Islet of Langerhans (tissue), 1 donor: ENCODE measurements around the gene FSD1.
"Not testable (repeated sequence)": the region's sequence is repeated elsewhere in the genome, so short reads cannot be mapped to it uniquely, and the experiment has no call there.

ENCODE experiments used
- FAIRE-seq: peaks from one replicate; lab custom pipeline; 2011; peaks lifted over from hg19 to GRCh38; lab: Jason Lieb, UNC

The FSD1 gene

DNA sequence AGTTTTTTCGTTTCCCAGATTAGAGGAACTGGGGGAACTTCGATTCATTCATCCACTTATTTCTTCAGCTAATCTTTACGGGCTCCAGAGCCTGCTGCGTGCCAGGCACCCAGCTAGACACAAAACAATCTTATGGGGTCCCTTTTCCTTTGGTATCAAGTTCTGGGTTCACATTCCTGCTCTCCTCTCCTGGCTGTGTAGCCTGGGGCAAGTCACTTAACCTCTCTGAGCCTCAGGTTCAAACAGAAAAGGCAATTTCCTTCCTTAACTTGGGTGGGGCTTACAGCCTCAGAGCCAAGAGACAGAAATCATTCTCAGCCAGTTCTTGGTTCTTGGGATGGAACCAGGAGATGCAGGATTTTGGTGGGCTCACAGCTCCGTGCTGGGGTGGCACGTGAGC, 19.4 kb upstream of the FSD1 start:
- no peak for FAIRE-seq

DNA sequence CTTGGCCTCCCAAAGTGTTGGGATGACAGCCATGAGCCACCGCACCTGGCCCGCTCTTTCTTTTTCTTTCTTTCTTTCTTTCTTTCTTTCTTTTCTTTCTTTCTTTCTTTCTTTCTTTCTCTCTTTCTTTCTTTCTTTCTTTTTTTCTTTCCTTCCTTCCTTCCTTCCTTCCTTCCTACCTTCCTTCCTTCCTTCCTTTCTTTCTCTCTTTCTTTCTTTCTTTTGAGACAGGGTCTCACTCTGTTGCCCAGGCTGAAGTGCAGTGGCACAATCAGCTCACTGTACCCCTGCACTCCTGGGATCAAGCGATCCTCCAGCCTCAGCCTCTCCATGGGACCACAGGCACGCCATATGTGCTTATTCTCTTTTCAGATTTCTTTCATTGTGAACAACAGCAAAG, 18.3 kb upstream of the FSD1 start:
- FAIRE-seq = not testable (repeated sequence)

DNA sequence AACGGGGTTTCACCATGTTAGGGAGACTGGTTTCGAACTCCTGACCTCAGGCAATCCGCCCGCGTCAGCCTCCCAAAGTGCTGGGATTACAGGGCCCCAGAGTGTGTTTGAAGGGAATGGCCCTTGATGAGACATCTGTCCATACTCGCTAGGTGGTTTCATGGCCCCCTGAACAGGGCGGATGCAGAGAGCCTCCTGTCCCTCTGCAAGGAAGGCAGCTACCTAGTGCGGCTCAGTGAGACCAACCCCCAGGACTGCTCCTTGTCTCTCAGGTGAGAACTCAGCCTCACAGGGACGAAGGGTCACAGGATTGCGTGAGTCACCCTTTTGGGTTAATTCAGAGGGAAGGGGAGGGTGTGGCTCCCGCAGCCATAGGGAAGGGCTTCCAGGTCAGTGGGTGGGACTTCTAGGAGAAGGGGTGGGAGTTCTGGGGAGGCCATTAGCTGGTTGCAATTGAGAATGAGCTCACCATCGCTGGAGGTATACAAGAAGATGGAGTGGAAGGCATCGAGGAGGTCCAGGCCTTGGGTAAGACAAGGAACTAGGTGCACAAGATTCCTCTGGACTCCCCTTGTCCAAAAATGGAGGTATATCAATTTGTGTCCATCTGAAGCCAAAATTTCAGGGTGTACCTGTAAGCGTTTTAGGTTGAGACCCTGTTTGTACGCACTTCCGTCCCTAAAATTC, 16.2 kb upstream of the FSD1 start:
- no peak for FAIRE-seq

DNA sequence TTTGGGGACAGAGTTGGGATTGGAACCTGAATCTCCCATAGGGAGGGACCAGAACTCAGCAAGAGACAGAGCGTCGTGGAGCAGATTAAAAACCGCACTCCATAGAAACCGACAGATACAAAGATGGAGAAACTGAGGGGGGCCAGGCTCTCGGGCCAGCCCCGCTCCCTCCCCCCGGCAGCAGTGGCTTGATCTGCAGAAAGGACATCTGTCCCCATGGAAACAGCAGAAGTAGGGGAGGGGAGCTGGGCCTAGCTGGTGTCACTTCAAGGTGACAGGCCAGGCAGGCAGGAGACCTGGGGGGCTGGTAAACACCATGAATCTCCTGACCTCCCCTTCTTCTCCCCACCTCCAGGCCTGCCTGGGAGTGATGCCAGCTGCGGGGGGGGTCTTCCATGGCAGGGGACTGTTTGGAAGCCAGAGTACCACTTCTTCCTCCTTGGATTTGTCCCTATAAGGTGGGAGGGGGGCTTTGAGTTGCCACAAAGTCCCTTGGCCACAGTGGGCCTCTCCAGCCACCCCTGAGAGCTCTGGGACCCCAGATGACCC, 13.1 kb upstream of the FSD1 start:
- FAIRE-seq = no peak

DNA sequence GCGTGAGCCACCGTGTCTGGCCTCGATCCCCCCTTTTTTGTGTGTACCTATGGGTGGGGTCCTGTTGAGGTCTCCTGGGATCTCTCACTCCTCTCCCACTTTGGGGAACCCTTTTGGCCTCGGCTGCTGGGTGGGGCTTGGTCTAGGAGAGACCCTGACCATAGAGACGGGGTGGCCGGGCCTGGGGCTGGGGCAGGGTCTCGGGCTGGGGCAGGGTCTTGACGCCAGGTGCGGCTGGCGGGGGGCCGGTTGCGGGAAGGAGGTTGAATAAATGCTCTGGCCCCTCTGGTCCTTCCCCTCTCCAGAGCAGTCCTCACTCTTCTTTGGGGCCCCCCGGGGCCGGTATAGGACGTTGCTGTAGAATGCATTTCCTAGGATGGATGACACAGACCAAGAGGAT, 11.9 kb upstream of the FSD1 start:
- no peak for FAIRE-seq

DNA sequence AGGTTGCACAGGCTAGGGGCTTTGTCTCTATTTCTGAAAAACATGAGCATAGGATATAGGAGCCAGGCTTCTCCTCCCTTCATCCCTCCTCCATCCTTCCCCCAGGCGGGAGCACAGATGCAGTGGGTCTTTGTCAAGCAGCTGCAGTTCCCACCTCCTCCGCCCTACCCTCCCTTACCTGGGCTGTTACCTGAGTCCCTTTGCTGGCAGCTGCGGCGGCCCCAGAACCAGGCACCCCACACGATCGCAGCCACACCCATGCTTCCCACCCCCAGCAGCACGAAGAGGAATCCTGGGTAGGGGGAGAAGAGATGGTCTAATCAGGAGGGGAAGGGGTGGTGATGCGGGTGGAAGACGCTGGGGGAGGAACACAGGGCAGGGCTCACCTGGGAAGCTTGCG, 10.0 kb upstream of the FSD1 start:
- FAIRE-seq = no peak

DNA sequence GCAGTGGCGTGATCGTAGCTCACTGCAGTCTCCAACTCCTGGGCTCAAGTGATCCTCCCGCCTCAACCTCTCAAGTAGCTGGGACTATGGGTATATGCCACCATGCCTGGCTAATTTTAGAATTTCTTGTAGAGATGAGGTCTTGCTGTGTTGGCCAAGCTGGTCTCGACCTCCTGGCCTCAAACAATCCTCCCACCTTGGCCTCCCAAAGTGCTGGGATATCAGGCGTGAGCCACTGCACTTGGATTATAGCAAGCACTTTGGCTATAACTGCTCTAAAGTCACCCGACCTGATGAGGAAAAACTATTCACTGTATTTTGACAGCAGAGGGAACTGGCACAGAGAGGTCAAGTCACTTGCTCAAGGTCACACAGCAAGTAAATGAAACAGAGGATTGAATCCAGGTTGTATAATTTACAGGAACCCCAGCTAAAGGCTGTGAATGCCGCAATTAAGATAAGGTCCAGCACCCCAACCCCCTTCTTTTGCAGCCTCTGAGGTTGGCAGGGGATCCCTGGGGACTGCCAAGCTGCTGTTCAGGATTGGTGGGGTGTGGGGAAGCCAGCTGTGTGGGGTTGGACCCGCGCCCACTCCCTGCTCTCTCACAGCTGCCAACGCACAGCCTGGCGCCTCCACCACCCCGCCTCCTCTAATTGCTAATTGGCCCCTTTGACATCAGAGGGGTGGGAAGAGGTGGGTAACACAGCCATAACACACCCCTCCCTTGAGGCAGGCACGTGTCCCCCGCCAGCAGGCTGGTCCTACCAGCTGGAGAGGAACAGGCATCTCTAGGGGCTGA, 8.2 kb upstream of the FSD1 start:
- no peak for FAIRE-seq

DNA sequence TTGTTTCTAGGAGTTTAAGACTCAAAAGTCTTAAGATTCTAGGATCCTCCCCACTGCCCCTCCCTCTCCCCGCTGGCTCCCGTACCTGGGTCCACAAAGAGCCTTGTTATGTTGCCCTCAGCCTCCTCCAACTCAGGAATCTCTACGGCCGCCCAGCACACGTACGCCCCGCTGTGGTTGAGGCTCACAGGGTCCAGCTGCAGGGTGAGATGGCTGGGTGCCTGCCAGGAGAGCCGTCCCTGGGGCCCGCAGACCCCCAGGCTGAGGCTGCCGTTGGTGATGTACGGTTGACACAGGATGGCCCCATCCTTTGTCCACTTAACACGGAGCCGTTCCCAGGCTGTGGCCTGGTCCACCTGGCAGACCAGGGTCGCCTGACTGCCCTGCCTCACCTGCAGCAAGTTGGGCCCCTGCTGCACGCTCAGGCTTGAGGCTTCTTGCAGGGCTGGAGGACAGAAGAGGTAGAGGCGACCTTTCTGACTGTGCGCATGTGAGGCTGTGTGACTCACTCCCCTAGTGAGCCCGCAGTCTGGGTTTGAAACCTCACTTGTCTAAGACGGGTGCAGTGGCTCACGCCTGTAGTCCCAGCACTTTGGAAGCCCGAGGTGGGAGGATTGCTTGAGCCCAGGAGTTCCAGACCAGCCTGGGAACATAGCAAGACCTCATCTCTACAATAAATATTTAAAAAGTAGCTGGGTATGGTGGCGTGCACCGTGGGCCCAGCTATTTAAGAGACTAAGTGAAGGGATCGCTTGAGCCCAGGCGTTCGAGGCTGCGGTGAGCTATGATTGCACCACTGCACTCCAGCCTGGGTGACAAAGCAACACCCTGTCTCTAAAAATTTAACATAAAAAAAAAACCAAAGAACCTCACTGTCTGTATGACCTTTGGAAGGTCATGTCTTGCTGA, 6.2 kb upstream of the FSD1 start:
- no peak for FAIRE-seq

DNA sequence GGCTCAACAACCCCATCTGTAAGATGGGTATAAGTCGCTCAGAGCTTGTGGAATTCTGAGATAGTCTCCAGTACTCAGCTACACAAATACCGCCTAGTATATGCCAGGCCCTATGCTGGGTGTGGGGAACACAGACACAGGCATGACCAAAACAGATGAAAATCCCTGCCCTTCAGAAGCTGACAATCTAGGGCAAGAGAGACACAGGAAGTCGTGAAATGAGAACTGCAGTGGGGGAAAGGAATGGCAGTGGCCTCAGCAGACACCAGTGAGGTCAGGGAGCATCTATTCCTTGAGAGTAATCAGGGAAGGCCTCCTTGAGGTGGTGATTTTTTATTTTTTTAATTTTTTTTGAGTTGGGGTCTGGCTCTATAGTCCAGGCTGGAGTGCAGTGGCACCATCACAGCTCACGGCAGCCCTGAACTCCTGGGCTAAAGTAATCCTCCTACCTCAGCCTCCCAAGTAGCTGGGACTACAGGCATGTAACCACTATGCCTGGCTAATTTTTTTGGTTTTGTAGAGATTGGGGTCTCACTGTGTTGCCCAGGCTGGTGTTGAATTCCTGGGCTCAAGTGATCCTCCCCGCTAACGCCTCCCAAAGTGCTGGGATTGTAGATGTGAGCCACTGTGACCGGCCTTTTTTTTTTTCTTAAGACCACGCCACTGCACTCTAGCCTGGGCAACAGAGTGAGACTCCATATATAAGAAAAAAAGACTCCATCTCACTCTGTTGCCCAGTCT, 5.4 kb upstream of the FSD1 start:
- FAIRE-seq = no peak

DNA sequence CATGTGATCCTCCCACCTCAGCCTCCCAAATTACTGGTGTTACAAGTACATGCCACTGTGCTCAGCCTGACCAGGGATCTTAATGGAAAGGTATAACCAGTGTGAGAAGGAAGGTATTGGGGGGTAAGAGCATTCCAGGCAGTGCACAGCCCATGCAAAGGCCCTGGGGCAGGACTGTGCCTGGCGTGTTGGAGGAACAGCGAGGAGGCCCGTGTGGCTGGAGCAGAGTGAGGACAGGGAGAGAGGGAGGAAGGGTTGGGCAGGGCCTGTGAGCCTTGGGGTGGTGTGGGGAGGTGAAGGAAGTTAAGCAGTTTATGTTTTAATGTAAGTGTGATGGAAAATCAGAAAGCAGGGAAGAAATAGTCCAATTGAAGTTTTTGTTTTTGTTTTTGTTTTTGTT, 3.8 kb upstream of the FSD1 start:
- FAIRE-seq = no peak

DNA sequence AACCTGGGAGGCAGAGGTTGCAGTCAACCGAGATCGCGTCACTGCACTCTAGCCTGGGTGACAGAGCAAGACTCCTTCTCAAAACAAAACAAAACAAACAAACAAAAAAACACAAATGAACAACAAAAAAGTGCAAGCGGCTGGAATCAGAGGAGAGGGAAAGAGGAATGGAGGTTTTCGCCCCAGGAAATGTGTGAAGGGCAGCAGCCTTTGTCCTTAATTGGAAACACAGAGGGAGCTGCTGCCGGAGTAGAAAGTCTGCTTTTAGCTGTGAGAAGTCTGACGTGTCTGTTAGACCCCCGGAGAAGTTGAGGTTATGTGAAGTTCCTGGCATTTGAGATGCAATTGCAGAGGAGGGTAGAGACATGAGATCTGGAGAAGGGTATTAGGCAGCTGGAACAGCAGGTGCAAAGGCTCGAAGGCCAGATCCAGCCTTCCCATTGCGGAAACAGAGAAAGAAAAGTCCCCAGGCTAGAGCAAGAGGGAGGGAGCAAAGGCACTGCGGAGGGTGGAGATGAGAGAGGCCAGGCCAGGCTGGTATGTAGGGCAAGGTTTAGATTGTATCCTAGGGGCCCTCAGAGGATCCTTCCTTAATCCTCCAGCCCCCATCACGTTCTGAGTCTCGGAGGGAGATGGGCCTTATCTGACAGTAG, 2.7 kb upstream of the FSD1 start:
- no peak for FAIRE-seq

DNA sequence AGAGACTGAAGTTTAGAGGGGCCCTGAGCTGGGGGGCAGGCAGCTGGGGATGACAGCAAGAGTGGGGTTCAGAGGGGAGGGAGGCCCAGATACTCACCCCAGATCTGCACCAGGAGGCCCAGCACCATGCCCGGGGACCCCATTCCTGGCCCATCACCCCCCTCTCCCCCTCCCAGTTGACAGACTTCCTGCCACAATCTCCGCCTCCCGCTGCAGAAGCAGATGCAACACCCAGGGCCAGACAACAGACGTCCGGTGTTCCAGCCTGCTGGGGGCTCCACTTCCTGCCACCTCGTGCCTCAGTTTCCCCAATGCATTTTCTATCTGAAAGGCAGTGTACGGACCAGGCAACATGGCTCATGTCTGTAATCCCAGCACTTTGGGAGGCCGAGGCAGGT, 2.2 kb upstream of the FSD1 start, which contains the start of gene TMIGD2:
TSS of gene TMIGD2 (minus strand) at position 147 of the 398 bp plus-strand sequence. CDS start at position 143, 4 bp downstream.
- no peak for FAIRE-seq

DNA sequence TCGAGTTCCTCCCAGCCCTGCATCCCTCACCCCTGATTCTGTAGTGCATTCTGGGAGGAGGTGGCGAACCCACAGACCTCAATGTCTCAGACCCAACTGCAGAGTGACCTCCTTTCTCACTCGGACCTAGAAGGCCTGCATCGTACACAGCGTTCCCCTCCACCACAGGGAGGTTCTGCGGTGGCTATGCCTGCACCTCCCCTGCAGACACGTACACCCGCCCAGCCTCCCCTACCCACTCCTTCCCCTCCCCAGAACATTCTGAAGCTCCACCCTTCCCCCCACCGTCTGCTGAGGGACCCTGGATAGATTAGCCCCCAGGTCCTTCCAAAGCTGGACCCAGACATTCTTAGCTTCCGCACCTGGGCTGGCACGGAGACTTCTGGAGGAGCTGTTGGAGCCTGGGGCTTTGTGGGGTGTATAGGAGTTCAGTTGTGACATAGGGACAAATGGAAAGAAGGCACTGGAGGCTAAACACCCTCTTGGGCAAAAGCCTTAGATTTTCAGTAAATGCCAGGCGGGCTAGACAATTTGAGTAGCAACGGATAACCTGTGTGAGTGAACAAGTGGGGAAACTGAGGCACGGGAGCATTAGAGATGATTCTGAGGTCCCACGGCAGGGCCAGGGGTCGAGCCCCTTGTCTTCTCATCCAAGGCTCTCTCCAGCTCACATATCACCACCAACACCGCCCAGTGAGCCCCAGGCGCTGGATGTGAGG, 420 bp upstream of the FSD1 start:
- FAIRE-seq = no peak

DNA sequence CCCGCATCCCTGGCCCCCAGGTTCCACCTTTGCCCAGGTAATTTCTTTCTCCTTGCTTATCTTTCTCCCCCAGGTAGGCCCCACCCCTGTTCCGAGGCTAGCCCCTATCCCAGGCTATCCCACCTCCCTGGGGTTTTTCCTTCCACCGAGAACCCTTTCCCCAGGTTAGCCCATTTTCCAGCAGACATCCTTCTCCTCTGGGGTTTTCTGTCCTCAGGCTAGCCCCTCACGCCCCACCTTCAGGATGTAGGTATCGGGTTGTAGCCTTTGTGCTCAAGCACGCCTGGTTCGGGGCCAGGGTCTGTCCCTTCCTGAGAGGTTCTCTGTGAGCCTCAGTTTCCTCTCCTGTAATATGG, 837 bp downstream of the FSD1 start:
- FAIRE-seq = no peak

DNA sequence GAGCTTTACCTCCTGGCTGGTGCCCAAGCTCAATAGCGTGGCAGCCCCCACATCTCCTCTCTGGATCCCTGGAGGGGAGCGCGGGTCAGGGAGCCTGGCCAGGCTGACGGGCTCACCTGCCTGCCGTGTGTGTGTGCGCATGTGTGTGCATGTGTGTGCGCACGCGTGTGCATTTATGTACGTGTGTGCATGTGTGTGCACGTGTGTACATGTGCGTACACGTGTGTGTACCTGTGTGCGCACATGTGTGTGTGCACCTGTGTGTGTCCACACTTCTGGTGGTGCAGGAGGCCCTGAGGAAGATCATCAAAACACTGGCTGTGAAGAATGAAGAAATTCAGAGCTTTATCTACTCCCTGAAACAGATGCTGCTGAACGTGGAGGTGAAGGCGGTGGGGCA, 1.3 kb downstream of the FSD1 start:
- no peak for FAIRE-seq

DNA sequence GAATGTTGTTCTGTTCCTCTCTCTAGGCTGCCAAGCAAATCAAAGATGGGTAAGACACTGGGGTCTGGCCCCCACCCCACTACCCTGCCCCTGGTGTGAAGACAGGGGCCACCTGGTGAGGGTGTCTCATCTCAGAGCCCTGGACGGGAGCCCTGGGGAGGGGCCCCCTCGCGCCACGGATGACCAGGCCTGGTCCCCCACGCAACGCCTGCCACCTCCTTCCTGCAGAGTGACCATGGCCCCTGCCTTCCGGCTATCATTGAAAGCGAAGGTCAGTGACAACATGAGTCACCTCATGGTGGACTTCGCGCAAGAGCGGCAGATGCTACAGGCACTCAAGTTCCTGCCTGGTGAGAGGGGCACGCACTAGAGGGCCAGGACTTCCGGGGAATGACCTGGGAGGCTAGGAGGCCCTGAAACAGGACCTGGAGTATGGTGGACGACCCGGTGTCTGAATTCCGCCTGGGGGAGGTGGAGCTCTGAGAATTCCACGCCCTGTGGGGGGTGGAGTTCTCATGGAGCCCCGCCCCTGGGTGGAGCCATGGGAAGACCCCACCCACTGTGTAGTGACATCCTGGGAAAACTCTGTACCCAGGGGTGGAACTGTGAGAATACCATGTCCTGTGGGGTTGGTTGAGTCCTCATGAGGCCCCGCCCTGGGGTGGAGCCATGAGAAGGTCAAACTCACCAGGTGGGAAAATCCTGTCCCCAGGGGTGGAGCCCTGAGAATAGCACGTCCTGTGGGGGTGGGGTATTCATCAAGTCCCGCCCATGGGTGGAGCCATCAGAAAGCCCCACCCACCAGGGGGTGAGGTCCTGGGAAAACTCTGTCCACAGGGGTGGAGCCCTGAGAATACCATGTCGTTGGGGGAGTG, 6.1 kb downstream of the FSD1 start:
- no peak for FAIRE-seq

DNA sequence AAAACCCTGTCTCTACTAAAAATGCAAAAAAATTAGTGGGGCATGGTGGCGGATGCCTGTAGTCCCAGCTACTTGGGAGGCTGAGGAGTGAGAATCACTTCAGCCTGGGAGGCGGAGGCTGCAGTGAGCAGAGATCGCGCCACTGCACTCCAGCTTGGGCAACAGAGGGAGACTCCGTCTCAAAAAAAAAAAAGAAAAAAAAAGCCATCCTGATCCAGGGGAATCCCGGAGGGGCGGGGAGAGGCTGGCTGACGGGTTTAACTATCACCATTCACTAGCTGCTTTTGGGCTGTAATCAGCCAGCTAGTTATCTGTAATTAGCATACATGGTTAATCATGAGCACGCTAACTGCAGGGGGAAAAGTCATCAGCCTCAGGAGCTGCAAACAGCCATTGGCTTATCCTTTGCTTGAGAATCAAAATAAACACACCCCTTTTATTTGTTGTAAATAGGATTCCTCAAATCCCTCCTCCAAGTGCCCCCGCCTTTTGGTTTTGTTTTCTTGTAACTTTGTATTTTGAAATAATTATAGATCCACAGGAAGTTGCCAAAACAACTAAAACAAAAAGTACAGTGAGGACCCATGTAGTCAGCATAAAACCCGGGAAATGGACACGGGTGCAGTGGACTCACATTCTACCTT, 9.6 kb downstream of the FSD1 start:
- no peak for FAIRE-seq

DNA sequence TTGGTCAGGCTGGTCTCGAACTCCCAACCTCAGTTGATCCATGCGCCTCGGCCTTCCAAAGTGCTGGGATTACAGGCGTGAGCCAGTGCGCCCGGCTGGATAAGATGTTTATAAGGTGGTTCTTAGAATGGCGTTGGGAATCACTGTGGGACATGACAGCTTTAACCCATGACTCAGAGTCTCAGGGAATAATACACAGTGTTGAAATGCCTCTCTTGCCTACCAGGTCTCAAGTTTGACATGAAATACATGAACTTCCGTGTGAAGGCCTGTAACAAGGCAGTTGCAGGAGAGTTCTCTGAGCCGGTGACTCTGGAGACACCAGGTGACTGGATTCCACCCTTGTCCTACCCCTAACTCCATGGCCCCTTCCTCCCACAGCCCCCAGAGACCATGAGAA, 12.6 kb downstream of the FSD1 start:
- no peak for FAIRE-seq

DNA sequence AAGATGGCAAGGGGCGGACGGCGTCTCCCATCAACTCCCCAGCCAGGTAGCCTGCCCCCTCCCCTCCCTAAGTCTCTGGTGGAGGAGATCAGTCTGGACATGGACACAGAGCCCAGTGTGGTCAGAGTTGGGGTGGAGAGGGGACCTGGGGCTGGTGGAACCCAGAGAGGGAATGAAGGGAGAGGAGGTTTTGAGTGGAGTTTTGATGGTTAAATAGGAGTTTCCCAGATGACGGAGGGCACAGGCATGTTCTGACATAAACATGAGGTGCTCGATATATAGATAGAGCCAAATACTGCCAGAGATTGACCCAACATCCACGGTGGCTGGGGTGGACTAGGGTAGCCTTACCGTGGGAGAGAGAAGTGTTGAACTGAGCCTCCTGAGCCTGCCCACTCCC, 14.1 kb downstream of the FSD1 start:
- no peak for FAIRE-seq
